Loucy (cell line): ENCODE data around the gene PHOX2B.
"Not testable (repeated sequence)": the region's sequence is repeated elsewhere in the genome, so short reads cannot be mapped to it uniquely, and the experiment has no call there.

Experiments
- H2AFZ ChIP-seq: fragments of 200-600 bp; sonication (generic); 2 replicates; pipeline ENCODE4 v1.6.0; 2016; ENCODE audit warnings: antibody characterized with exemption, mild to moderate bottlenecking, low read length, moderate library complexity
- H3F3A ChIP-seq: fragments of 200-600 bp; 2 replicates; pipeline ENCODE4 v1.6.0; 2016; ENCODE audit warnings: antibody characterized with exemption, low read depth, mild to moderate bottlenecking
- H3K27me3 ChIP-seq: fragments of 200-600 bp; sonication (generic); 2 replicates; pipeline ENCODE4 v1.6.1; 2014; ENCODE audit warnings: low read length, mild to moderate bottlenecking; ENCODE audit not compliant: insufficient read depth, poor library complexity, severe bottlenecking
- H3K36me3 ChIP-seq: fragments of 200-600 bp; sonication (generic); 2 replicates; pipeline ENCODE4 v1.6.1; 2016; ENCODE audit warnings: low read length; ENCODE audit not compliant: insufficient read depth
- H3K4me1 ChIP-seq: fragments of 200-600 bp; sonication (generic); 2 replicates; pipeline ENCODE4 v1.5.1; 2014; ENCODE audit warnings: low read length, mild to moderate bottlenecking; ENCODE audit not compliant: insufficient read depth, poor library complexity, severe bottlenecking
- H3K4me2 ChIP-seq: fragments of 200-600 bp; sonication (generic); 2 replicates; pipeline ENCODE4 v1.6.0; 2014; ENCODE audit warnings: antibody characterized with exemption, low read length, low read depth, mild to moderate bottlenecking; ENCODE audit not compliant: poor library complexity, severe bottlenecking
- H3K4me3 ChIP-seq: fragments of 200-600 bp; sonication (generic); 2 replicates; pipeline ENCODE4 v1.5.1; 2014; ENCODE audit warnings: low read length, mild to moderate bottlenecking, mixed read lengths; ENCODE audit not compliant: poor library complexity, severe bottlenecking
- H3K79me2 ChIP-seq: fragments of 200-600 bp; sonication (generic); 2 replicates; pipeline ENCODE4 v1.6.1; 2014; ENCODE audit warnings: low read length; ENCODE audit not compliant: insufficient read depth
- H3K9ac ChIP-seq: fragments of 200-600 bp; sonication (generic); 2 replicates; pipeline ENCODE4 v1.6.0; 2014; ENCODE audit warnings: mild to moderate bottlenecking, low read depth, low read length, moderate library complexity; ENCODE audit not compliant: poor library complexity, severe bottlenecking
- H3K9me2 ChIP-seq: fragments of 200-600 bp; sonication (generic); replicated peaks from 2 replicates; pipeline ENCODE4 v1.6.1; 2016; ENCODE audit warnings: low read depth, low read length, mixed read lengths
- H3K9me3 ChIP-seq: fragments of 200-600 bp; sonication (generic); 2 replicates; pipeline ENCODE4 v1.6.1; 2014; ENCODE audit warnings: mild to moderate bottlenecking, antibody characterized with exemption, low read length, low read depth; ENCODE audit not compliant: insufficient read depth
- H4K20me1 ChIP-seq: fragments of 200-600 bp; sonication (generic); 2 replicates; pipeline ENCODE4 v1.6.0; 2014; ENCODE audit warnings: antibody characterized with exemption, low read length, mild to moderate bottlenecking; ENCODE audit not compliant: insufficient read depth, poor library complexity, severe bottlenecking
- EZH2phosphoT487 ChIP-seq: fragments of 200-600 bp; IDR thresholded peaks from 2 replicates; pipeline ENCODE4 v1.6.1; 2018; ENCODE audit warnings: antibody characterized with exemption, mild to moderate bottlenecking, moderate library complexity, borderline replicate concordance
- TF ChIP-seq, protein P1 (sequence below): fragments of 200-600 bp; sonication (generic); conservative IDR thresholded peaks from 2 replicates; pipeline ENCODE4 v1.5.1; 2014; ENCODE audit warnings: mild to moderate bottlenecking, antibody characterized with exemption, low read length

The PHOX2B gene

DNA sequence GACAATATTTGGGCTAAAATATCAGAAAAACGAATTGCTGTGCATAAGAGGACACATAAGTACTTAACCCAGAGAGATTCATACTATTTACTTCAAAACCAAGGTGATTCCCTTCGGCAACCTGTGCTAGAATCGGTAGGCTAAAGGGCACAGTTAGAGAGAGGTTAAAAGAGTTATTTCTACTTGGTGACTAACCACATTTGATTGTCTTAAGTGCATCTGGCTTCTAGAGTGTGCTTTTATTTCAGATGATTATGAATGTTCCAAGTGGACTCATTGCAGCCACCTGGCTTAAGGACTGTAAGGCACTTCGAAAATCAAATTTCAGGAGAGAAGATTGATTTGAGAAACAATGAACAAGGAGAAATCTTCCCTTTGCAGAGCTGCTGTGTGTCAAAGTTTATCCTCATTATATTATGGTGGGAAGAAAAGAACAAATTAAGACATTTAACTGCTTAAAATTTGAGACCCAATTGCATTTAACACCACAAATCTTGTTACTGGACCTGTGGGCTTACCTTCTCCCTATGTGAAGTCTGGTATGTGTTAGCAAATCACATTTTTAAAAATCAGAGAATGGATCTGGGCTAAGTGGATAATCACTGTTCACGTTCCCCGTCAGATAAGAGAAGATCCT, 34.0 kb downstream of the PHOX2B start:
- H3K4me2 ChIP-seq: no peak overlapping the region
- H3K9ac ChIP-seq: no peak overlapping the region
- H3K4me3 ChIP-seq: no peak overlapping the region
- H3K36me3 ChIP-seq: no peaks in the 10 kb centered on the region
- no peak for TF ChIP-seq EZH2phosphoT487
- TF ChIP-seq, protein P1, sequence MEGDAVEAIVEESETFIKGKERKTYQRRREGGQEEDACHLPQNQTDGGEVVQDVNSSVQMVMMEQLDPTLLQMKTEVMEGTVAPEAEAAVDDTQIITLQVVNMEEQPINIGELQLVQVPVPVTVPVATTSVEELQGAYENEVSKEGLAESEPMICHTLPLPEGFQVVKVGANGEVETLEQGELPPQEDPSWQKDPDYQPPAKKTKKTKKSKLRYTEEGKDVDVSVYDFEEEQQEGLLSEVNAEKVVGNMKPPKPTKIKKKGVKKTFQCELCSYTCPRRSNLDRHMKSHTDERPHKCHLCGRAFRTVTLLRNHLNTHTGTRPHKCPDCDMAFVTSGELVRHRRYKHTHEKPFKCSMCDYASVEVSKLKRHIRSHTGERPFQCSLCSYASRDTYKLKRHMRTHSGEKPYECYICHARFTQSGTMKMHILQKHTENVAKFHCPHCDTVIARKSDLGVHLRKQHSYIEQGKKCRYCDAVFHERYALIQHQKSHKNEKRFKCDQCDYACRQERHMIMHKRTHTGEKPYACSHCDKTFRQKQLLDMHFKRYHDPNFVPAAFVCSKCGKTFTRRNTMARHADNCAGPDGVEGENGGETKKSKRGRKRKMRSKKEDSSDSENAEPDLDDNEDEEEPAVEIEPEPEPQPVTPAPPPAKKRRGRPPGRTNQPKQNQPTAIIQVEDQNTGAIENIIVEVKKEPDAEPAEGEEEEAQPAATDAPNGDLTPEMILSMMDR: no peak
- no peaks in the 10 kb centered on the region for H3F3A ChIP-seq
- no peaks in the 10 kb centered on the region for H3K79me2 ChIP-seq
- H3K9me3 ChIP-seq: 0 out of 2 replicates have a peak, but pooled peaks cover 2% of the 10 kb centered on the region
- H2AFZ ChIP-seq: no peak overlapping the region
- H3K4me1 ChIP-seq: no peaks in the 10 kb centered on the region
- H4K20me1 ChIP-seq: no peaks in the 10 kb centered on the region
- no peaks in the 10 kb centered on the region for H3K9me2 ChIP-seq
- no peaks in the 10 kb centered on the region for H3K27me3 ChIP-seq

DNA sequence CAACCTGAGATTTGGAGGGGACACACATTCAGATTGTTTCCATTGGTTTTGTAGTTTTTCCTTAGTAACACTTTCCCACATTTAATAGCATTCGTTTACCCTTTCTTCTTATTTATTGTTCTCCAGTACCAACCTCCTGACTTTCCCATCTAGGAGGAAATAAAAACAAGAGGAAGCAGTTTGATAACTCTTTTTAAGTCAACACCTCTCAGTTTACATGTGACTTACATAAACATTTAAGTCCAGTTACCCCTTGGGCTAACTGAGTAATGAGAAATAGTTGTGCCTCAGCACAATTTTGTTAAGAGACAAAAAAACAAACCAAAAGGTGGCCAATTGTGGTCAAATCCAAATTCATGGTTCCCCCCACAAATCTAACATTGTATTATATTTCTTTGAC, 34.8 kb downstream of the PHOX2B start:
- no peaks in the 10 kb centered on the region for H3K4me1 ChIP-seq
- no peaks in the 10 kb centered on the region for H3F3A ChIP-seq
- no peaks in the 10 kb centered on the region for H3K9me2 ChIP-seq
- H3K27me3 ChIP-seq: no peaks in the 10 kb centered on the region
- no peaks in the 10 kb centered on the region for H3K79me2 ChIP-seq
- no peak overlapping the region for H3K9ac ChIP-seq
- no peak overlapping the region for H2AFZ ChIP-seq
- H3K4me2 ChIP-seq: no peak overlapping the region
- no peaks in the 10 kb centered on the region for H3K9me3 ChIP-seq
- no peak overlapping the region for H3K4me3 ChIP-seq
- H3K36me3 ChIP-seq: no peaks in the 10 kb centered on the region
- H4K20me1 ChIP-seq: no peaks in the 10 kb centered on the region
- no peak for TF ChIP-seq EZH2phosphoT487
- TF ChIP-seq, protein P1: no peak

DNA sequence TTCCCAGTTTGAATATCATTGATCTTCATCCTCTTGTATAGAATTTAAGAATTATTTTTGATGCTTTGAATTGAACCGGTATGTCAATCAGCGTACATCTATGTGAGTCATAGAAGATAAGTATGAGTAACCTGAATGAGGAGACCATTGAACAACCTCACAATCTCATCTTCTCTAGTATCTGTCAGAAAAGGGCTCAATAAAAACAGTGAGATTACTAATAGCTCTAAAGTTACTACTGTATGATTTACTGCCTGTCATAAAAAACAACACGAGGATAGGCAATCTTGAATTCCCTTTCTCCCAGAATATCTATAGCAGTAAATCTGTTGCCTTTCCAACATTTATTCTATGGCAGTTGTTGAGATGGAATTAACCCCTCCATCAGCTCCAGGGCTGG, 36.1 kb downstream of the PHOX2B start:
- Histone ChIP-seq H3K9me2 (no peaks in the 10 kb centered on the region), H3F3A (no peaks in the 10 kb centered on the region), H3K36me3 (no peaks in the 10 kb centered on the region), H3K79me2 (no peaks in the 10 kb centered on the region), H3K4me3 (no peak overlapping the region), H4K20me1 (no peaks in the 10 kb centered on the region), H3K27me3 (no peaks in the 10 kb centered on the region), H3K4me2 (no peak overlapping the region), H3K4me1 (no peaks in the 10 kb centered on the region), H3K9me3 (no peaks in the 10 kb centered on the region), H2AFZ (no peak overlapping the region), H3K9ac (no peak overlapping the region)
- TF ChIP-seq, protein P1: no peak
- TF ChIP-seq EZH2phosphoT487: no peak

DNA sequence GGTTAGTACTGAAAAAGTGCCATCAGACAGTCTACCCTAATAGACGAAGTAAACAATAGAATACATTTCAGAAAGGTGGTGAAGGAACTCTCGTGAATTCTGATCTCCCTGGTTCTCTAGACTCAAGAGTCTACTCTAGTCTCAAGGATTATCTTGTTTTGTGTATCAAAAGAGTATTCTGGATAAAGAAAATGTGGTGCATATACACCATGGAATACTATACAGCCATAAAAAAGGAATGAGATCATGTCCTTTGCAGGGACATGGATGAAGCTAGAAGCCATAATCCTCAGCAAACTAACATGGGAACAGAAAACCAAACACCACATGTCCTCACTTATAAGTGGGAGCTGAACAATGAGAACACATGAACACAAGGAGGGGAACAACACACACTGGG, 36.9 kb downstream of the PHOX2B start:
- not testable (repeated sequence) for H3K9me2 ChIP-seq, H3K9ac ChIP-seq, H3K79me2 ChIP-seq, H3K27me3 ChIP-seq, H4K20me1 ChIP-seq, H3K4me2 ChIP-seq, H3K4me1 ChIP-seq, H2AFZ ChIP-seq, H3K4me3 ChIP-seq, H3K36me3 ChIP-seq, H3F3A ChIP-seq, H3K9me3 ChIP-seq
